Hepatocyte (in vitro differentiated cells): ENCODE data around the gene MBP. TPM values are rescaled to one million over a fixed set of nuclear protein-coding genes. Genes with fewer than 3 reads are reported as not detected.

ENCODE experiments used
- DNase-seq: peaks from one replicate; pipeline ENCODE4 v3.0.0-alpha.2; 2016; ENCODE audit warnings: low spot score
- H2AFZ ChIP-seq: fragments of 200-600 bp; sonication (generic); 2 replicates; pipeline ENCODE4 v1.6.0; 2016; ENCODE audit warnings: antibody characterized with exemption, mild to moderate bottlenecking
- H3K27ac ChIP-seq: fragments of 200-600 bp; sonication (generic); 2 replicates; pipeline ENCODE4 v1.5.1; 2016; ENCODE audit warnings: mild to moderate bottlenecking
- H3K27me3 ChIP-seq: fragments of 200-600 bp; sonication (generic); 2 replicates; pipeline ENCODE4 v1.6.1; 2016
- H3K36me3 ChIP-seq: fragments of 200-600 bp; sonication (generic); replicated peaks from 2 replicates; pipeline ENCODE4 v1.5.1; 2016; ENCODE audit warnings: low read depth; ENCODE audit not compliant: insufficient read depth
- H3K4me1 ChIP-seq: fragments of 200-600 bp; sonication (generic); 2 replicates; pipeline ENCODE4 v1.5.1; 2016; ENCODE audit warnings: mild to moderate bottlenecking, moderate library complexity; ENCODE audit not compliant: insufficient read depth
- H3K4me2 ChIP-seq: fragments of 200-600 bp; sonication (generic); 2 replicates; pipeline ENCODE4 v1.6.0; 2016
- H3K4me3 ChIP-seq: fragments of 200-600 bp; sonication (generic); 2 replicates; pipeline ENCODE4 v1.5.1; 2016; ENCODE audit warnings: mild to moderate bottlenecking
- H3K79me2 ChIP-seq: fragments of 200-600 bp; sonication (generic); 2 replicates; pipeline ENCODE4 v1.6.0; 2017; ENCODE audit warnings: mild to moderate bottlenecking
- H3K9me2 ChIP-seq: fragments of 200-600 bp; sonication (generic); replicated peaks from 2 replicates; pipeline ENCODE4 v1.6.0; 2017; ENCODE audit warnings: mild to moderate bottlenecking; ENCODE audit not compliant: insufficient read depth
- H3K9me3 ChIP-seq: fragments of 200-600 bp; sonication (generic); 2 replicates; pipeline ENCODE4 v1.5.1; 2016; ENCODE audit warnings: low read depth, mild to moderate bottlenecking
- H4K20me1 ChIP-seq: fragments of 200-600 bp; sonication (generic); 2 replicates; pipeline ENCODE4 v1.6.0; 2016; ENCODE audit warnings: mild to moderate bottlenecking; ENCODE audit not compliant: insufficient read depth, poor library complexity, severe bottlenecking
- CTCF ChIP-seq: fragments of 200-600 bp; sonication (generic); IDR thresholded peaks from 2 replicates; pipeline ENCODE4 v1.5.1; 2016; ENCODE audit warnings: antibody characterized with exemption, mild to moderate bottlenecking; ENCODE audit not compliant: poor library complexity
- EZH2 ChIP-seq: fragments of 200-600 bp; sonication (generic); IDR thresholded peaks from 2 replicates; pipeline ENCODE4 v1.6.1; 2016; ENCODE audit warnings: antibody characterized with exemption, mild to moderate bottlenecking, borderline replicate concordance
- EZH2phosphoT487 ChIP-seq: fragments of 200-600 bp; sonication (generic); IDR thresholded peaks from one replicate; pipeline ENCODE4 v1.6.1; 2018; ENCODE audit warnings: antibody characterized with exemption, mild to moderate bottlenecking, low read depth, moderate library complexity; ENCODE audit not compliant: unreplicated experiment, severe bottlenecking
- WGBS: methylation state at CpG from one replicate; pipeline ENCODE4 v1.1.6; 2016; ENCODE audit warnings: low lambda C conversion rate; ENCODE audit errors: missing lambda C conversion rate; 5-methylcytosine and 5-hydroxymethylcytosine counted together
- polyA plus RNA-seq: library from polyadenylated mRNA; unstranded; fragments of >200 nt; fragmentation: Nextera tagmentation; extraction: Ambion mirVana; gene quantifications from 2 replicates; pipeline ENCODE4 v1.2.1, GENCODE V29; 2016
- total RNA-seq: library from RNA; depleted of rRNA; stranded (reverse); fragments of >200 nt; gene quantifications from 2 replicates; pipeline ENCODE4 v1.2.3, GENCODE V29; 2014

The MBP gene
- total and polyA plus RNA-seq, 2 experiments from 2014 or later = 21.6 to 22.1 TPM

DNA sequence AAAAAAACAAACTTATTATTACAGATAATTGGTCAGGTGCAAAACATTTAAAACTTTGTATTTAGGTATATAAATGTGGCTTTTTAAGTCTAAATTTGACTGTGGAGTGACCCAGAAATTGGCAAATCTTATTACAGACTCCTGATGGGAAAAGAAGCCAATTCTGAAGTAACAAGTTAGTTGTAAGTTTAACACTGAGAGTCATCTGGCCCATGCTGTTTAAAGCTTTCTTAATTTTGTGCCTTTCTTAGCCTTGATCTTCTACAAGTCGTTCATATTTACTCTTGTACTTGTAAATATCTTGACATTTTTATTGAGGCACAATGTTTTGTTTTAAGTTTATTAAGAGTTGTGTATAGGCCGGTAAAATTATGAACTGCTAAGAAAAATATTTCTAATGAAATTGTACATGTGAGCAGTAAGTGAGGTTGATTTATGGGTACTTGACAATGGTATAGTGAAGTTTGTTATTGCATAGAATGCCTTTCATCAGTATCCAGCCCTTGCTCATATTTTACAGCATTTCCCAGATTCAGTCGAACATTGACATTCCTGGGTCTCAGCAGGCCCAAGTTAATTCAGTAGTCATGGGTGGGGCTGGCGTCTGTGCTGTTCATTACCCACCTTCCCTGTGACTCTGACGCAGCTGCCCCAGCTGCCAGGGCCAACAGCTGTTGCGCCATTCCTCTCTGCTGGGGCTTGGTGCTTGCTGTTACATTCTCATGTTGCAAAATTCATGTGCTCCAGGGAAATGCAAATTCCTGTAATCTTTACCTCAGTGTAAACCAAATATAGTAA lies 188.8 kb downstream of the MBP start:
- H3K27ac ChIP-seq = peak overlapping the region; percentile 18
- no peaks in the 10 kb centered on the region for H3K9me3 ChIP-seq
- H3K4me3 ChIP-seq = no peak overlapping the region
- no peaks in the 10 kb centered on the region for H3K79me2 ChIP-seq
- DNase-seq = peak; percentile 46
- H4K20me1 ChIP-seq = no peaks in the 10 kb centered on the region
- H3K36me3 ChIP-seq = no peaks in the 10 kb centered on the region
- no peaks in the 10 kb centered on the region for H3K9me2 ChIP-seq
- H3K27me3 ChIP-seq = no peaks in the 10 kb centered on the region
- no peaks in the 10 kb centered on the region for H3K4me1 ChIP-seq
- H2AFZ ChIP-seq = no peak overlapping the region
- TF ChIP-seq EZH2 (no peak), CTCF (no peak), EZH2phosphoT487 (no peak)
- WGBS = 69% methylated on average over 6 of the region's 6 CpGs
- no peak overlapping the region for H3K4me2 ChIP-seq

DNA sequence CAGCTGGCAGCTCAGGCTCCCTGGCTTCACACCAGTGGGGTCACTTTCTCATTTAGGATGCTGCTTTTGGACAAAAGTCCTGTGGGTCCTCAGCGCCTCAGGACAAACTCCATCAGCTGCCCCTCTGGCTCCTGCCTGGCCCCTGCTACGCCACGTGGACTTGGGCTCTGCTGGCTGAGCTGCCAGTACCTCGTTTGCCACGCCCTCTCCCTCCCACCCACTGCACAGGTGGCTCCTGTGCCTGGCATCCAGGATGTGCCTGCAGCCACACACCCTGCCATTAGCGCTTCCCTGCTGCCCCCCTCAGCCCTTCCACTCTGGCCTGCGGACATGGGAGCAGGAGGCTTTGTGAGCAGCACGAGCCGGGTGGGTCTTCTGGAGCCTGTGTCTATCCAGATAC lies 191.3 kb downstream of the MBP start:
- H3K27ac ChIP-seq = no peak overlapping the region
- TF ChIP-seq EZH2phosphoT487 = no peak
- TF ChIP-seq EZH2 = no peak
- TF ChIP-seq CTCF = no peak
- no peak overlapping the region for H3K4me3 ChIP-seq
- H2AFZ ChIP-seq = no peak overlapping the region
- no peak for DNase-seq
- H3K79me2 ChIP-seq = no peaks in the 10 kb centered on the region
- no peaks in the 10 kb centered on the region for H4K20me1 ChIP-seq
- no peaks in the 10 kb centered on the region for H3K9me2 ChIP-seq
- no peaks in the 10 kb centered on the region for H3K27me3 ChIP-seq
- H3K9me3 ChIP-seq = no peaks in the 10 kb centered on the region
- WGBS = 96% methylated on average over 9 of the region's 9 CpGs
- no peaks in the 10 kb centered on the region for H3K4me1 ChIP-seq
- H3K36me3 ChIP-seq = no peaks in the 10 kb centered on the region
- H3K4me2 ChIP-seq = no peak overlapping the region

- Histone ChIP-seq H3K9me2 (no peaks in the 10 kb centered on the region), H3K27me3 (no peaks in the 10 kb centered on the region), H3K27ac (no peak overlapping the region), H3K4me1 (no peaks in the 10 kb centered on the region), H2AFZ (no peak overlapping the region), H3K4me2 (no peak overlapping the region), H3K9me3 (no peaks in the 10 kb centered on the region), H4K20me1 (no peaks in the 10 kb centered on the region), H3K36me3 (no peaks in the 10 kb centered on the region), H3K4me3 (no peak overlapping the region), H3K79me2 (no peaks in the 10 kb centered on the region)
- no peak for DNase-seq
- WGBS = 95% methylated on average over 12 of the region's 12 CpGs
- TF ChIP-seq EZH2 = no peak
- TF ChIP-seq CTCF = no peak
- no peak for TF ChIP-seq EZH2phosphoT487
Observed at GRCh38 chr18:76938619-76939018, 194.0 kb downstream of the MBP start.
